ENCODE data around the gene VPS8. TPM values are rescaled to one million over a fixed set of nuclear protein-coding genes. Genes with fewer than 3 reads are reported as not detected.
A peak's percentile ranks its signal among the peaks of the same experiment; 100 is the strongest.

The VPS8 gene
- total RNA-seq, 3 donors from 2014 or later, result 52.2 to 86.3 (median 61.9) TPM

- intact Hi-C loops (cut with DNase I; ENCODE audit: low total_unique reads), result no loop called here
- no peaks in the 10 kb centered on the region for H3K9me3 ChIP-seq
- H3K27me3 ChIP-seq, result no peaks in the 10 kb centered on the region
- DNase-seq (ENCODE audit: low spot score in 2 of 2), result no peak
- H3K36me3 ChIP-seq, result no peaks in the 10 kb centered on the region
- H3K4me3 ChIP-seq, result no peak overlapping the region
- TF ChIP-seq POLR2A (IDR thresholded peaks at IDR 0.05), result no peak
- TF ChIP-seq POLR2AphosphoS5 (IDR thresholded peaks at IDR 0.05), result no peak
- TF ChIP-seq CTCF (IDR thresholded peaks at IDR 0.05), result no peak
- H3K27ac ChIP-seq, result no peak overlapping the region
- H3K4me1 ChIP-seq, result no peaks in the 10 kb centered on the region
Observed at GRCh38 chr3:184784731-184785500, 27.1 kb upstream of the VPS8 start.

- no peak overlapping the region for H3K27ac ChIP-seq
- TF ChIP-seq POLR2AphosphoS5 (IDR thresholded peaks at IDR 0.05) (no peak), CTCF (IDR thresholded peaks at IDR 0.05) (no peak), POLR2A (IDR thresholded peaks at IDR 0.05) (no peak)
- no peaks in the 10 kb centered on the region for H3K36me3 ChIP-seq
- no peaks in the 10 kb centered on the region for H3K27me3 ChIP-seq
- no peaks in the 10 kb centered on the region for H3K9me3 ChIP-seq
- DNase-seq (ENCODE audit: low spot score in 2 of 2), result no peak
- H3K4me1 ChIP-seq, result no peaks in the 10 kb centered on the region
- intact Hi-C loops (cut with DNase I; ENCODE audit: low total_unique reads), result no loop called here
- peak overlapping the region in 1 of 3 donors; percentile 32 for H3K4me3 ChIP-seq
Observed at GRCh38 chr3:184785890-184786279, 26.1 kb upstream of the VPS8 start.

- Histone ChIP-seq H3K9me3 (no peaks in the 10 kb centered on the region), H3K27ac (peak overlapping the region; percentile 21 to 30), H3K36me3 (no peaks in the 10 kb centered on the region), H3K4me1 (no peaks in the 10 kb centered on the region), H3K4me3 (peak overlapping the region in 1 of 3 donors; percentile 32), H3K27me3 (no peaks in the 10 kb centered on the region)
- TF ChIP-seq POLR2AphosphoS5 (IDR thresholded peaks at IDR 0.05) (peak in 1 of 3 donors; percentile 8), POLR2A (IDR thresholded peaks at IDR 0.05) (no peak)
- DNase-seq (ENCODE audit: low spot score in 2 of 2), result peak in 1 of 2 donors; percentile 71
- intact Hi-C loops (cut with DNase I; ENCODE audit: low total_unique reads), result no loop called here
Observed at GRCh38 chr3:184786280-184786941, 25.6 kb upstream of the VPS8 start.

GRCh38 chr3:184788751-184789150 is 23.2 kb upstream of the VPS8 start:
- H3K9me3 ChIP-seq, result no peaks in the 10 kb centered on the region
- no peak overlapping the region for H3K4me3 ChIP-seq
- no peaks in the 10 kb centered on the region for H3K36me3 ChIP-seq
- intact Hi-C loops (cut with DNase I; ENCODE audit: low total_unique reads), result no loop called here
- H3K27me3 ChIP-seq, result no peaks in the 10 kb centered on the region
- H3K4me1 ChIP-seq, result no peaks in the 10 kb centered on the region
- no peak for DNase-seq (ENCODE audit: low spot score in 2 of 2)
- no peak overlapping the region for H3K27ac ChIP-seq
- TF ChIP-seq POLR2AphosphoS5 (IDR thresholded peaks at IDR 0.05) (no peak), CTCF (IDR thresholded peaks at IDR 0.05) (no peak), POLR2A (IDR thresholded peaks at IDR 0.05) (no peak)

- Histone ChIP-seq H3K4me3 (no peak overlapping the region), H3K4me1 (no peaks in the 10 kb centered on the region), H3K36me3 (no peaks in the 10 kb centered on the region), H3K27ac (no peak overlapping the region), H3K9me3 (no peaks in the 10 kb centered on the region), H3K27me3 (no peaks in the 10 kb centered on the region)
- intact Hi-C loops (cut with DNase I; ENCODE audit: low total_unique reads), result no loop called here
- DNase-seq (ENCODE audit: low spot score in 2 of 2), result no peak
- TF ChIP-seq CTCF (IDR thresholded peaks at IDR 0.05) (no peak), POLR2A (IDR thresholded peaks at IDR 0.05) (no peak), POLR2AphosphoS5 (IDR thresholded peaks at IDR 0.05) (no peak)
Observed at GRCh38 chr3:184789314-184789998, 22.5 kb upstream of the VPS8 start.

All from breast epithelium (tissue), 4 donors.